HFFc6 (cell line): ENCODE measurements around the gene SLC18B1. TPM values are rescaled to one million over a fixed set of nuclear protein-coding genes. Genes with fewer than 3 reads are reported as not detected.
A peak's percentile ranks its signal among the peaks of the same experiment; 100 is the strongest.

Experiments used
- DNase-seq: peaks from one replicate; pipeline ENCODE4 v3.0.0-alpha.2; 2018
- H3K27ac Mint-ChIP-seq: 2 replicates; pipeline ENCODE4 v1.8.0; 2020; ENCODE audit warnings: mild to moderate bottlenecking, mixed read lengths
- H3K27me3 Mint-ChIP-seq: 2 replicates; pipeline ENCODE4 v1.8.0; 2021; ENCODE audit warnings: mild to moderate bottlenecking, moderate library complexity, mixed read lengths; ENCODE audit not compliant: insufficient read depth
- H3K36me3 Mint-ChIP-seq: 2 replicates; pipeline ENCODE4 v1.8.0; 2021; ENCODE audit warnings: low read depth, mixed read lengths
- H3K4me1 Mint-ChIP-seq: 2 replicates; pipeline ENCODE4 v1.8.0; 2020; ENCODE audit warnings: low read depth, mixed read lengths
- H3K4me3 Mint-ChIP-seq: 2 replicates; pipeline ENCODE4 v1.8.0; 2020; ENCODE audit warnings: mild to moderate bottlenecking, moderate library complexity, mixed read lengths
- H3K9me3 Mint-ChIP-seq: 2 replicates; pipeline ENCODE4 v1.8.0; 2020; ENCODE audit warnings: mild to moderate bottlenecking, mixed read lengths
- long read RNA-seq: library from polyadenylated mRNA; unstranded; transcript quantifications from one replicate; pipeline ENCODE4 v2.0.0, GENCODE V29; 2019
- total RNA-seq, 6 experiments: library from RNA; stranded (reverse); fragmentation: NEBNext Ultra II Directional; extraction: Animal tissue kit (Norgen Biotek cat#: 25700); gene quantifications; 2 replicates in 1 of 6; 3 replicates in 5 of 6; pipeline ENCODE4 v1.2.3, GENCODE V29; 2021
- TF ChIP-seq, protein P1 (sequence below): fragments of 200-600 bp; sonication (generic); IDR thresholded peaks from 2 replicates; pipeline ENCODE4 v1.5.0; 2021; ENCODE audit warnings: antibody characterized with exemption, mild to moderate bottlenecking

Gene SLC18B1
- 1 to 10 TPM; 2.9 to 4.1 (median 3.5) TPM for total RNA-seq
- long read RNA-seq, partial matches to known transcripts: 0 of 6 reads
- long read RNA-seq, other reads (novel, unspliced or antisense): 2 of 6 reads

DNA sequence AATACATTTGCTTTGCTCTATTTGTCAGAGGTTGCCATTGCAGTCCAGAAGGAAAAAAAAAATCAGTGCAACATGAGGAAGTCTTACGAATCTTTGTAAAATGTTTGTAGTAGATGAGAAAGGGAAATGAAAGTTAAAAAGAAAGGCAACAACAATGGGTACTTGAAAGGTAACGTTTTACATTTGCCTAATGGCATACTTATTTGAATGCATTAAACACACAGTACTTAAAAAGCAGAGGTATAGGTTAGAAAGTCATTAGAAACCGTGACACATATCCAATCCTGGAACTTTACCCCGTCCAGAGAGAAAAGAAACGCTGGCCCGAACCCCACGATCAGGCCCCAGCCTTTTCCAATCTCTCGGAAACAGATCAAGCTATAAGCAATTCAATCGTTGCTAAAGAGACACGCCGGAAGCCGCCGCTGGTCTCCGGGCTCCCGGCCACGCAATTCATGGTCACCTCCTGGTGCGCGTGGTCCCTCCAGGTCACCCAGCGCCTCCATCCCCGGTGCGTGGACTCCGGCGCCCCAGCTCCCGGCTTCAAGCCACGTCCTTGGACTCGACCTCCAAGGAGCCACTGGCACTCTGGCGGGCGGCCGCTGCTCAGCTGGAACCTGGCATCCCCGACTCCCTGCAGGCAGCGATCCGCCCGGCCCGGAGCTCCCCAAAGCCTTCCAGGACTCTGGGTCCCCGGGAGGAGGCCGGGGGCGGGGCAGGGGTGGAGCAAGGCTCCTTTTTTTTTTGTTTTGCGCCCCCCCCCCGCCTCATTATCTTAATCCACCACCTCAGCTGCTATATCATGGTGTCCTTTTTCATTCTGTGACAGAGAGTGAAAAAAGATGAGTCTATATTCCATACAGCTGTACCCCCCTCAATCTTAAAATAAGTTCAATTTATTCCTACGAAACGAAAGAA, at the start of gene SLC18B1:
TSS of gene SLC18B1 (minus strand) at position 687 of the 918 bp plus-strand sequence. CDS start at position 506, 181 bp downstream.
- DNase-seq: no peak
- Mint-ChIP-seq H3K36me3 (peaks cover 4% of the 10 kb centered on the region; the same call in 1 of the 2 replicates), H3K4me3 (no peak within 1 kb of the TSS; the same call in 1 of the 2 replicates)

DNA sequence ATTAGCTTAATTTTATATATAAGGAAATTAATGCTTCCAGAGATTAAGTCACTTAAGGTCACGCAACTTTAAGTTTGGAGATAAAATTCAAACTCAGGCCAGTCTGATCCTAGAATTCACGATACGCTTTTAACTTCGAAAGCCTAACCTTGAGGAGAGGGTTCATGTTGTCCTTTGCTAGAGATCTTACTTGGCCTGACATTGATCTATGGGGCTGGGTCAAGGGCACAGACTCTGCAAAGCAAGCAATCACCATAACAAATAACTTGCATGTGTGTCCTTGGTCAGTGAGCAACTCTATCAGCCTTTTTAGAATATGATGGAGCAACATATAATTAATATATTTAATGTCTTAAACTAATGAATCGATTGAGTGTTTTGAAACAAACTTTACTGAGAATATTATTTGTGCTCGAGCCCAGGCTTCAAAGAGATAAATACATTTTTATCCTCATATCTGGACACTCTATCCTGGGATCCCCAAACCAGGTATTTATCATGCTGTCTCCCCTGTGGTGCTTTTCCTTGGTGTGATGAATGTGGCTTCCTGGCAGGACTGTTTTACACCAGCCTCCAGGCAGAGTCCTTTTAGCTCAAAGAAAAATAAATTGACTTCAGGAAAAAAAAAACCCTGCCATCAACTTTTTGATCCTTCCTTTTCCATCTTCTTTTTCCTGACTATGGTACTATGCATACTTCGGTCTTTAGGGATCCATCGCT, 45.0 kb upstream of the SLC18B1 start:
- Mint-ChIP-seq H3K27me3 (no peaks in the 10 kb centered on the region), H3K4me1 (no peaks in the 10 kb centered on the region), H3K9me3 (no peaks in the 10 kb centered on the region), H3K4me3 (no peak overlapping the region), H3K36me3 (no peaks in the 10 kb centered on the region), H3K27ac (no peak overlapping the region)
- DNase-seq: no peak
- TF ChIP-seq, protein P1, sequence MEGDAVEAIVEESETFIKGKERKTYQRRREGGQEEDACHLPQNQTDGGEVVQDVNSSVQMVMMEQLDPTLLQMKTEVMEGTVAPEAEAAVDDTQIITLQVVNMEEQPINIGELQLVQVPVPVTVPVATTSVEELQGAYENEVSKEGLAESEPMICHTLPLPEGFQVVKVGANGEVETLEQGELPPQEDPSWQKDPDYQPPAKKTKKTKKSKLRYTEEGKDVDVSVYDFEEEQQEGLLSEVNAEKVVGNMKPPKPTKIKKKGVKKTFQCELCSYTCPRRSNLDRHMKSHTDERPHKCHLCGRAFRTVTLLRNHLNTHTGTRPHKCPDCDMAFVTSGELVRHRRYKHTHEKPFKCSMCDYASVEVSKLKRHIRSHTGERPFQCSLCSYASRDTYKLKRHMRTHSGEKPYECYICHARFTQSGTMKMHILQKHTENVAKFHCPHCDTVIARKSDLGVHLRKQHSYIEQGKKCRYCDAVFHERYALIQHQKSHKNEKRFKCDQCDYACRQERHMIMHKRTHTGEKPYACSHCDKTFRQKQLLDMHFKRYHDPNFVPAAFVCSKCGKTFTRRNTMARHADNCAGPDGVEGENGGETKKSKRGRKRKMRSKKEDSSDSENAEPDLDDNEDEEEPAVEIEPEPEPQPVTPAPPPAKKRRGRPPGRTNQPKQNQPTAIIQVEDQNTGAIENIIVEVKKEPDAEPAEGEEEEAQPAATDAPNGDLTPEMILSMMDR: no peak

More for the DNA sequence above, at the start of gene SLC18B1:
- Mint-ChIP-seq H3K9me3 (no peaks in the 10 kb centered on the region), H3K27ac (peak within 1 kb of the TSS; percentile 80), H3K27me3 (no peaks in the 10 kb centered on the region; the same call in 1 of the 2 replicates), H3K4me1 (peaks cover 7% of the 10 kb centered on the region; the same call in 1 of the 2 replicates)
- TF ChIP-seq, protein P1: no peak

DNA sequence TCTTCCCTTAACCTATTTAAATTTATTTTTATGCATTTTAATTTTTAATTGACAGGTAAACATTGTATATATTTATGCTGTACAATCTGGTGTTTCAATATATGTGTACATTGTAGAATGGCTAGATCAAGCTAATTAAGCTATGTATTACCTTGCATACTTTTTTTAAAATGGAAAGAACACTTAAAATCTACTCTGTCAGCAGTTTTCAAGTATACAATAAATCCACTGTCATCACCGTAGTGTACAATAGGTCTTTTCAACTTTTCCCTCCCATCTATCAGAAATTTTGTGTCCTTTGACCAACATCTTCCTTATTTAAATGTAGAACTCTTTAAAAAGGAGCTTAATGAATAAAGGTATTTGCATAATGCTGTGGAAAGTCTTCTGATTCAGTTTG, 43.5 kb upstream of the SLC18B1 start:
- no peaks in the 10 kb centered on the region for H3K9me3 Mint-ChIP-seq
- no peak for DNase-seq
- H3K4me3 Mint-ChIP-seq: no peak overlapping the region
- TF ChIP-seq, protein P1: no peak
- no peaks in the 10 kb centered on the region for H3K36me3 Mint-ChIP-seq
- H3K4me1 Mint-ChIP-seq: no peaks in the 10 kb centered on the region
- H3K27ac Mint-ChIP-seq: no peak overlapping the region
- H3K27me3 Mint-ChIP-seq: no peaks in the 10 kb centered on the region

DNA sequence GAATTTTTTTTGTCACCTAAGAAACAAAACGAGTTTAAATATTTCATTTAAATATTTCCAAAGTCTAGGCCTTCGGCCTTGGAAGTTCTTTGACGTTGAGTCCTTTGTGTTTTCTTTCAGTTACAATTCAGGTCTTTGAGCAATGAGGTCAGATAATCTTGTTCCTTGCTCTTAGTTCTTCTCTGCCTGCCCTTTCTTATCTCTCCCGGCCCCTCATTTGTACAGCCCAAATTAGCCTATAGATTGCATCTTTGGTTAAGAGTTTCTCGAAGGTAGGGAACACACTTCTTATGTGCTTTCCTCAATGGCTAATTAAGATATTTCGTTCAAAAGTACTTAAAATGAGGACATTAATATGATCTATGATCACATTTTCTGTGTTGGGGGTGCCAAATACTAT, 34.5 kb upstream of the SLC18B1 start:
- Mint-ChIP-seq H3K27ac (no peak overlapping the region), H3K9me3 (no peaks in the 10 kb centered on the region), H3K27me3 (peaks cover 9% of the 10 kb centered on the region; the same call in 1 of the 2 replicates), H3K4me1 (no peaks in the 10 kb centered on the region), H3K36me3 (no peaks in the 10 kb centered on the region), H3K4me3 (no peak overlapping the region)
- TF ChIP-seq, protein P1: no peak
- no peak for DNase-seq

DNA sequence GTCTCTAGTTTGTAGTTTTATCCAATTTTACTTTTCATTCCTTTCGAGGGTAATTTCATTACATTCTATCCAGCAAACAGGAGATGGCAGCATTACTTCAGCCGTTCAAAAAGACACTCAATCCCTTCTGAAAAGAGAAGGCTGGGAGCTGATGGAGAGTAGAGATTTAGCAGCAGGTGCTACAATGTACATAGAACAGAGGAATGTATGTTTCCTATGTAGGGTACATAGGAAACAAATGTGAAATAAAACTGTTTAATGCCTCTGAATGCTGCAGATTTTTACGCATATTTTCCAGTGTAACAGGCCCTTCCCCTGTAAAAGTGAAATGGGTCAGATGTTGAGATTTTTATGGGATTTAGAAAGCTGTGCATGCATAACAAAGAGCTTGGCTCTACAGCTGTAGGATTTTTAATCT, 31.9 kb upstream of the SLC18B1 start:
- no peak for DNase-seq
- H3K27me3 Mint-ChIP-seq: peaks cover 9% of the 10 kb centered on the region; the same call in 1 of the 2 replicates
- no peak overlapping the region for H3K27ac Mint-ChIP-seq
- H3K4me3 Mint-ChIP-seq: no peak overlapping the region
- no peaks in the 10 kb centered on the region for H3K36me3 Mint-ChIP-seq
- no peaks in the 10 kb centered on the region for H3K9me3 Mint-ChIP-seq
- H3K4me1 Mint-ChIP-seq: 0 out of 2 replicates have a peak, but pooled peaks cover 1% of the 10 kb centered on the region
- TF ChIP-seq, protein P1: peak; percentile 71
